ENCODE data around the gene ABCA2. TPM values are rescaled to one million over a fixed set of nuclear protein-coding genes. Genes with fewer than 3 reads are reported as not detected.

Gene ABCA2
- total and polyA plus RNA-seq, 9 of the 15 experiments (the other 6 are each of a cell fraction or from before 2014, with no cell fraction given) = 0.69 to 16.3 (median 6.1) TPM; not detected in 2

GRCh38 chr9:137037035-137037434, 9.0 kb upstream of the ABCA2 start (continued):
- no peak for TF ChIP-seq ATF6 (CRISPR knock-in tag; IDR thresholded peaks at IDR 0.05)
- TF ChIP-seq SMARCC2 (IDR thresholded peaks at IDR 0.05; ENCODE audit: low read depth) = no peak
- no peak for TF ChIP-seq NCOA2 (IDR thresholded peaks at IDR 0.05; ENCODE audit: partially characterized antibody in 2 of 2)
- TF ChIP-seq FOXK2 (conservative IDR thresholded peaks at IDR 0.05 in 1 of 2, IDR thresholded peaks at IDR 0.05 in 1 of 2; ENCODE audit: low read depth in 2 of 2) = no peak

GRCh38 chr9:137035937-137036336, 7.9 kb upstream of the ABCA2 start:
- in situ Hi-C loops (cut with MboI) (loop anchor here (5.0 kb wide), 2 partner anchors 89 to 264 kb away; partner anchors contain the start of gene C8G), intact Hi-C loops (cut with micrococcal nuclease) (loop anchor here (1.0 to 2.0 kb wide), 4 partner anchors 32 to 193 kb away; partner anchors contain the start of gene AJM1)
- H3K9me3 ChIP-seq (replicated peaks; ENCODE audit: control insufficient read depth, insufficient read depth, low read depth, low read length) = no peaks in the 10 kb centered on the region
- POLR2A ChIA-PET = interaction anchor here (1.0 to 1.8 kb wide), 3 partner anchors 9 to 88 kb away, joined by 3 to 8 read pairs (median 4); no protein-coding TSS in a partner anchor
- no peak overlapping the region for H3K4me2 ChIP-seq (ENCODE audit: insufficient read depth, low read length)
- H4K20me1 ChIP-seq (replicated peaks; ENCODE audit: control insufficient read depth, insufficient read depth, low read length) = no peaks in the 10 kb centered on the region
- CTCF ChIA-PET (ENCODE audit: low intra/inter-chr PET ratio) = interaction anchor here (2.2 to 3.7 kb wide), 2 partner anchors 87 to 249 kb away, joined by 10 to 47 read pairs; no protein-coding TSS in a partner anchor
- H2AFZ ChIP-seq (ENCODE audit: low read depth, low read length) = no peak overlapping the region
- H3K27me3 ChIP-seq (ENCODE audit: control insufficient read depth in 2 of 2, insufficient read depth in 2 of 2, low read length in 2 of 2) = peaks cover 0 to 21% of the 10 kb centered on the region in 2 experiments; a peak in 1 of 5 replicates
- peaks cover 0 to 69% of the 10 kb centered on the region in 2 experiments; a peak in 3 of 5 replicates for H3K4me1 ChIP-seq (replicated peaks in 1 of 2; ENCODE audit: control insufficient read depth in 2 of 2, insufficient read depth in 2 of 2, low read length in 2 of 2)
- TF ChIP-seq FOXK1 (CRISPR knock-in tag; IDR thresholded peaks at IDR 0.05; ENCODE audit: borderline replicate concordance) = no peak
- no peak for TF ChIP-seq ETS1 (conservative IDR thresholded peaks at IDR 0.05; ENCODE audit: control insufficient read depth, low read depth, low read length)
- TF ChIP-seq NFIC (IDR thresholded peaks at IDR 0.05) = no peak
- no peak for TF ChIP-seq GTF2B (IDR thresholded peaks at IDR 0.05; ENCODE audit: extremely low read depth, insufficient read length)
- no peak for TF ChIP-seq ELF1 (tag; IDR thresholded peaks at IDR 0.05)
- TF ChIP-seq EWSR1 (IDR thresholded peaks at IDR 0.05; ENCODE audit: borderline replicate concordance, low read depth, partially characterized antibody) = no peak
- TF ChIP-seq IRF1 (CRISPR knock-in tag; IDR thresholded peaks at IDR 0.05; ENCODE audit: borderline replicate concordance) = no peak
- no peak for TF ChIP-seq ZNF121 (CRISPR knock-in tag; conservative IDR thresholded peaks at IDR 0.05)
- no peak for TF ChIP-seq HSF4 (CRISPR knock-in tag; IDR thresholded peaks at IDR 0.05; ENCODE audit: borderline replicate concordance)
- TF ChIP-seq ZNF282 (CRISPR knock-in tag; IDR thresholded peaks at IDR 0.05) = no peak
- DNase-seq (ENCODE audit: extremely low read depth in 1 of 4, low spot score in 3 of 4) = no peak
- no peaks in the 10 kb centered on the region for H3K36me3 ChIP-seq (ENCODE audit: control insufficient read depth, insufficient read depth, low read length)
- H3K9me1 ChIP-seq (ENCODE audit: control insufficient read depth, insufficient read depth, low read length) = no peaks in the 10 kb centered on the region
- H3K27ac ChIP-seq (ENCODE audit: extremely low read depth, low read depth, low read length) = no peak overlapping the region
- no TSS peak for BruUV-seq (replicated peaks)
- H3K9ac ChIP-seq (ENCODE audit: insufficient read depth in 1 of 2, low read depth in 2 of 2, low read length in 2 of 2) = no peak overlapping the region; a peak in 1 of 4 replicates
- no peak overlapping the region for H3K4me3 ChIP-seq
- 52% methylated on average over 8 of the region's 8 CpGs for WGBS (ENCODE audit: insufficient coverage, low coverage, missing lambda C conversion rate)
- no peaks in the 10 kb centered on the region for H3K79me2 ChIP-seq (ENCODE audit: control insufficient read depth, insufficient read depth, low read length)
- no peak for FAIRE-seq
- no peak for ATAC-seq
